GM08714 (cell line): ENCODE measurements around the gene ABTB1.

ENCODE experiments used
- H3K4me3 ChIP-seq: fragments of 200-500 bp; sonication (Bioruptor generic); 2 replicates; pipeline ENCODE4 v1.5.1; 2014; ENCODE audit warnings: mild to moderate bottlenecking, low read length, inconsistent platforms
- ZNF274 ChIP-seq: IDR thresholded peaks from 2 replicates; pipeline ENCODE4 v1.6.1; 2012; ENCODE audit warnings: mild to moderate bottlenecking, low read depth, low read length

ABTB1 gene

DNA sequence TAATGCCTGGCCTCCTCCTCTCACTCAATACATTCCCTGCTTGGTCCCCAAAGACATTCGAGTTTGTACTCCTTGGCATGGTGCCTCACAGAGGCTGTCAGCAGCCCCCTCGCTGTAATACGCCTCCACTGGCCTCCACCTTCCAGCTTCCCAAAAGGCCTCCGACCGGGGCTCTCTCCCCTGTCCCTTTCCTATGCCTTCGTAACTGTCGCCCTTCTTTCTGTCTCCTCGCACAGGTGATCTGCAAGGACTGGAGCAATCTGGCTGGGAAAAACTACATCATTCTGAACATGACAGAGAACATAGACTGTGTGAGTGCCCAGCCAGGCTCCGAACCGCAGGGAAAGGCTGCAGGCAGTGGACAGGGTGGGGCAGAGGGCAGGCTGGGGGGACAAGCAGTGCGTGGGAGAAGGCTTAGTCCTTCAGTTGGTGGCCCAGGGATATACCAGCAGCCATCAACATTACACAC is 10.7 kb upstream of the ABTB1 start:
- no peak for TF ChIP-seq ZNF274
- H3K4me3 ChIP-seq: no peak overlapping the region

DNA sequence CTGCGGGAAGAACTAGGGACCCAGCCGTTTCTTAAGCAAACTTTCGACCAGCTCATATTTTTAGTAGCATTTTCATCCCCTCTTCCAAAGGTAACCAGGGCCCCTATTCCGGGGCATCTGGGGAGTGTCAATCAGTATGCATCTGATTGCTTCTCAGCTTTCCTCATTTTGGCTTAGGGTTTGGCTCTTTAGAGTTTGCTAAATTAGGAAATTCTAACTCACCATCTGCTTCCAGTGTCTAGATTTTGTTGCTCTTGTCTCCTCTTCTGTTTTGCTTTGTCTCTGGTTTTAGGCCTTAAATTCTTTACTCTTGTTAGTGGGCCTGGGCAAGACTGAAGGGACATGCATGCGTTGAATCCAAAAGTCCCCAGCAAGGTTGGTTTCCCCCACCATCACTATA is 9.6 kb upstream of the ABTB1 start:
- no peak for TF ChIP-seq ZNF274
- H3K4me3 ChIP-seq: no peak overlapping the region

DNA sequence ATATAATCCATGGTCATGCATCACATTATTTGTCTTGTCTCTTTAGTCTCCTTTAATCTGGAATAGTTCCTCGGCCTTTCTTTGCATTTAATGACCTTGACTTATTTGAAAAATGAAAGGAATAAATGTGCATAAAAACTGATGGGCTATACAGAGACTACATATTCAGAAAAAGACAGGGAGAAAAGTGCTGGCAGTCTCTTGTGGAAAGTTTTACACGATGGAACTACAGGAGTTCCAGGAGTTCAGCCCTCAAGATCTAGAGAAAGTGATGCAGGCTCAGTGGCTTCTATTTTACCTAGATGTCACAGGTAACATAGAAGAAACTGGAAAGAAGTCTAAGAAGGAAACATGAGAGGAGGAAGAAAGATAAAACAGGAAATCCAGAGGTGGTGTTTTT is 7.6 kb upstream of the ABTB1 start:
- no peak overlapping the region for H3K4me3 ChIP-seq
- TF ChIP-seq ZNF274: no peak

DNA sequence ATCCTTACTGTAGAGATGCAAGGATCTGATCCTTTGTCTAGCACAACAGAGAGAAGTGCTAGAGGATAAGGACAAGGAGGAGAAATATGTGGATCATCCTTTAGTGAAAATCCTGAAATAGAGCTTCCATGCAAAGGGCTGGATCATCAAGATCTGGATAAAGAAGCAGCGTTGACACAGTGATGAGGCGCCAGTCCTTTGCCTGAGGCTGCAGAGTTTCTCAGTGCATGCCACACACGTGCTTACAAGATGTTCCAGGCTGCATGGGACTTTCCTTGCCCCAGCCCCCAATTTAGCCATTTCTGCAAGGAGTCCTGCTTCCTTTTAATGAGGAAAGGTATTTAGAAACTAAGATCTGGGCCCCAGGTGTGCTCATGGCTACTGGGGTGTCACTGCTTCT is 7.2 kb upstream of the ABTB1 start:
- H3K4me3 ChIP-seq: no peak overlapping the region
- no peak for TF ChIP-seq ZNF274

DNA sequence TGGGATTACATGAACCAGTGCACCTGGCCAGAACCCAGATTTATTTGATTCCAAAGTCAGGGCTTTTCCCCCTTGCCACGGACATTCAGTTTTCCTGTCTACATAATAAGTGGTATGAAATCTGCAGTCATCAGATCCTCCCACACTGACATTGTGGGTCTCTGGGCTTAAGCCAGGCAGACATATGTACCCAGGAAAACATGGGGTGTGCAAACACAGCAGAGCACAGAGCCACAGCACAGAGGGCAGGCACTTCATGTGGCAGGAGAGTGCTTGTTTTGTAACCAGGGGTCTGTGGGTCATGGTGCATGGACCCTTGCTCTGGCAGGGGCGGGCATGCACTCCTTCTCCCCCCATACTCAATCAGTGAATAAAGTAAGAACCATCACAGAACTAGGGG is 6.1 kb upstream of the ABTB1 start:
- H3K4me3 ChIP-seq: no peak overlapping the region
- TF ChIP-seq ZNF274: no peak

DNA sequence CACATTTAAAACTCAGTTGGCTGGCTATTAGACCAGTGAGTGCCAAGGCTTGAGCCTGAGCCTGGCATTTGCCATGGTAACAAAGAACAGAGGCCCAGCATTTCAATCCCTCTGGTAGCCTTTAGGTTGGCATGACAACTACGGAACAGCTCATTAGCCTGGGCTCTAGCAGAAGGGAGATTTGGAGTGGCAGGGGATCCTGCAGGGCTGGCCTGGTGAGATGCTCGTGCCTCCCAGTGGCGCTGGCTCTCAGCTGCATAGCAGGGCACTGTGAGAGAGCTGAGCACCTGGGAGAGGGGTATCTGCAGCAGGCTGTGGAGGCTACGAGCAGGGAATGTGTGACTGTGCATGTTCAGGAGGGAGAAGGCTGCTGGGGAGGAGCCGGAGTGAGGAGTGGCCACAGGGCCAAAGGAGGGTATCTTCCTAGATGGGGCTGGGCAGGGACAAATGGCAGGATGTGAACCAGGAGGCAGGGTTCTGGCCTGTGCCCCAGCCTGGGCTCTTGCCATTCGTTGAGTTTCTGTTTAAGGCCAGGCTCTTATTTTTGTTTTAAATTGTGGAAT is 5.6 kb upstream of the ABTB1 start:
- TF ChIP-seq ZNF274: no peak
- H3K4me3 ChIP-seq: no peak overlapping the region

DNA sequence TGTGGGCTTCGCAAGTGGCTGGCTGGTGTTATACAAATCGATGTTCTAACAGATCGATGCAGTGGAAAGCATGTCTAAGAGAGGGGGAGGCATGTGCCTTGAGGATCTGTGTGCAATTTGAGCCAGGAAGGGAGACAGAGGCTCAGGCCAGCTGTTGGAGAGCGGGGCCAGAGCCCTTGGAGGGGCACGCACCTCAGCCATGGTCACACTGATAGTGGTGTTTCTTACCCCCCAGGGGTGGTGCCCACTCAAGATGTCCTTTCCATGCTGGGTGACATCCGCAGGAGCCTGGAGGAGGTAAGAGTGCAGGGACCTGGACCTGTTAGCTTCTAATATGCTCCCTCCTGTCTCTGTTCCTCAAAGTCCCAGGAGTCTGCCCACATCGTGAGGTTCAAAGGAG is 3.8 kb upstream of the ABTB1 start:
- H3K4me3 ChIP-seq: no peak overlapping the region
- TF ChIP-seq ZNF274: no peak

DNA sequence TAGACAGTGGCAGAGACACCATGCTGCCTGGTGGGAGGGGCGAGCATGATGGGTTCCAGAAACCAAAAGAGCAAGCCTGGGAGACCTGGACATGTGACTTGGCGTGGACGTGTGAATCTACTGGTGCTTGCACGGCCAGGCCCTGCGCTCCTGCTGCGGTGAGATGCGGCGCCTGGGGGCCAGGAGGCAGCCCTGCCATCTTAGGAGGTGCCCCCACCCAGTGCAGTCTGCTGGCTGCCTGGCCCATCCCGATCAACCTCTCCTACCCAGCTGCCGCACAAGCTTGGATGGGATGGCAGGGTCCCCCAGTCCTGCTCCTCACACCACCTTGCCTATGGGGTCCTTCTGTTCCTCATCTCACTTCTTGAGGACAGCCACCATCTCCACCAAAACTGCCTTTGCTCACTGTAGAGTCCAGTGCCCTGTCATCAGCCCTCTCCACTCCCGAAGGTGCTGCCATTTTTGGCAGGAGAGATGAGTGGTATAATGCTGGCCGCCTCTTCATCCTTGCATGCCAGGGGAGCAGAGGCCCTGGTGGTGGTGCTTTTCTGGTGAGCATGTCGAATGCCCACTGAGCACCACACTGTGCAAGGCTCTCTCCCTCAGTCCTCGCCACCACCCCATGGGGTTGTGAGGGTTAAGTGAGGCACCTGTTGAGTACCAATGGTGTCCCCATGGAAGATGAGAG is 3.1 kb upstream of the ABTB1 start:
- no peak overlapping the region for H3K4me3 ChIP-seq
- TF ChIP-seq ZNF274: no peak

DNA sequence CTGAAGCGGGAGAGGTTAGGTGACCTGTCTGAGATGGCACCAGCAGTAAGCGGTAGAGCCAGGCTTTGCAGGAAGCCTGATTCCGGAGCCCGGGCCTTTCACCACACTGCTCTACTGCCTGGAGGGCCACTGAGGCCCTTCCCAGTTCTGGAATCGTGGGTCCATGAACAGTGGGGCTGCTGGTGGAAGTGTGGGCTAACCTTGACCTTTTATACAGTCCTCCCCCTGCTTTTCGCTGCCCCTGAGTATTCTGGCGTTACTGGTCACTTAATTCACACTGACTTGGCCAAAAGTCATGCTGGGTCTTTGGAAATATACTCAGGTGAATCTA is 2.6 kb upstream of the ABTB1 start:
- no peak for TF ChIP-seq ZNF274
- H3K4me3 ChIP-seq: no peak overlapping the region

DNA sequence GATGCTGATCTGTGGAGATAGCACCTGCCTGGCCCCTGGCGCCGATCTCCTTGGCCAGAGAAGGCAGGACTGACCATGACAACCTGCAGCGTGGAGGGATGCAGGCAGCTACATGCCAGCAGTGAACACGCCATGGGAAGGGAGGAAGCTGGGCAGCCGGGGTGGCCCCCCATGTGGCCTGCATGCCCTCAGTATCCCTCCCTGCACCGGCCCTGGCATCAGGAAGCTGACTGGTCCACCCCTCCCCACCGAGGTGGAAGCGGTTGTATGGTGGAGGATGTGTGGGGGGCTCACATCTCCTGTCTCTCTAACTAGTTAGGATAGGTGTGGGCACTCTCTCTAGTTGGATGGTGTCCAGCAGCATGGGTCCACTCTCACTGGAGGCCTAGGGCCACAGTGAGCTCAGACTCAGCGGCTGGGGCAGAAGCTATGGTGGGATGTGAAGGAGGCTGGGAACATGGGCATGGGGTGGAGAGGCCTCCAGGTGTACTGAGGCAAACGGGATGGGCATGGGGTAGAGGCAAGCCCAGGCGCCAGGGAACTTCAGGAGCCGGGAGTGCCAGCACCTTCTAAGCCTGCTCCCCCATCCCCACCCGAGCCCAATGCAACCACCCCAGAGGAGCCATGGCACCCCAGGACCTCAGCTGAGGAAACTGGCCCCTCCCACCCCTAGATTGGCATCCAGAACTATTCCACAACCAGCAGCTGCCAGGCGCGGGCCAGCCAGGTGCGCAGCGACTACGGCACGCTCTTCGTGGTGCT is 1.8 kb upstream of the ABTB1 start:
- H3K4me3 ChIP-seq: no peak overlapping the region
- no peak for TF ChIP-seq ZNF274

DNA sequence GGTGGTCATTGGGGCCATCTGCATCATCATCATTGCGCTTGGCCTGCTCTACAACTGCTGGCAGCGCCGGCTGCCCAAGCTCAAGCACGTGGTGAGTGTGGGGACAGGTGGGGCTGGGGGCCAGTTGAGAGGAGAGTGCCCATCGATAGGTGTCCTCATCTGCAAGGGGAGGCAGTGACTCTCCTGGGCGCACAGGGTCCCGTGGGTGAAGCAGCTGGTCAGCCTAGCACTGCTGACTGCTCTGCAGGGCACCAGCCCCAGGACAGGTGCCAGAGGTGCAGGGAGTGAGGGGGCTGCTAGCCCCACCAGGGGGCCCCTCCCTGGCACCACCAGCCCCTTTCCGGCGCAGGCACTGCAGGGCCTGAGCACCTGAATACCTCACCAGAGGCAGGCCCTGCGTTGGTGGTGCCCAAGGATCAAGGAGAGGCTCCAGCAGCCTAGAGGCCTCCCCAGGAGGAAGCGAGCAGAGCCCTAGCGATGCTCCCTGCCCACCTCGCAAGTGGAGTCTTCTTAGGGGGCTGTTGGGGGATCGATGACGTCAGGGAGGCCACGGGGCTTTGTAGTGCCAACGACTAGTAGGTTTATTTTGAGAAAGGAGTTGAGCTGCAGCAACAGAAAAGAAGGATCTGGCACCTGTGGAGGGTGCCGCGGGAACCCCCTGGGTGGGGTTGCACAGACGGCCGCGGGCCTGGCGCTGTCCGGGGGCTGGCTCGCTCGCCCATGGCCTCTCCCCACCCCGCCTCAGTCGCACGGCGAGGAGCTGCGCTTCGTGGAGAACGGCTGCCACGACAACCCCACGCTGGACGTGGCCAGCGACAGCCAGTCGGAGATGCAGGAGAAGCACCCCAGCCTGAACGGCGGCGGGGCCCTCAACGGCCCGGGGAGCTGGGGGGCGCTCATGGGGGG is 976 bp upstream of the ABTB1 start:
- H3K4me3 ChIP-seq: peak overlapping the region; percentile 66; the same call in 1 of the 2 replicates
- no peak for TF ChIP-seq ZNF274

DNA sequence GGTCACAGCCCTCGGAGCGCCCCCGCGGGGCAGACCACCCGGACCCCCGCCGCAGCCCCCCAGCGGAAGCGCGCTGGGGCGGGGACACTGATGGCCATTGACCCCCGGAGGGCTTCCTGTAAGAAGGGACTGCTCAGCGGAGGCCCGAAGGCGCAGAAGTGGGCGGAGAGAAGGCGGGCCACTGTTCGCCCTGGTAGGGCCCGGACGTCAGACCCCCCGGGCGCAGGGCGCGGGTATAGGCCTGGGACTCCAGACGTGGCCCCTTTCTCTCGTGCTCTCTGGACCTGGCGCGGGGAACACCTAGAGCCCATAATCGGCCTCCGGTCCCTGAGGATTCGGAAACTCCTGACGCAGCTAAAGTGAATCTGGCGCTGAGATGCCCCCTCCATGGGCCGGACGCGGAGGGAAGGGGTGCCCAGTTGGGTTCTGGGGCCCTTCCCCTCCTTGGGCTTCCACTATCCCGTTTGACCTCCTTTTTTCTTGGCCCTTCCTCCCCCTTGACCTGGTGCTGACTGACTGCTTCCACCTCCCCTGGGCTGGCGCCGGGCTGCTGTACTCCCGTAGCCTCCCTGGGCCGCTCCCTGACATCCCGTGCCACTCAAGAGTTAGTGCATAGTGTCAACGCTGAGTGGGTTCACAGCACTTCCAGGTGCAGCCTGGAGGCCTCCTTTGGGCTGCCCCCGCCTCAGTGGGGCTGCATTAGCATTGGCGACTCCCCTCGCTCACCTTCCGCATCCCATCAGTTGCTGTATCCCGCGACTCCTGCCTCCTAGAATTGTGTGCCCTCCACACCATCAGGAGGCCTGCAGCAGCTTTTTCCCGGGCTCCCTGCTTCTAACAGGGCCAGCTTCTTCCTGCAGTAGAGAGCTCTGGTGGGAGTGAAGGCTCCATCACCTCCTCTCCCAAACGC is 694 bp downstream of the ABTB1 start:
- H3K4me3 ChIP-seq: peak overlapping the region; percentile 80; the same call in 1 of the 2 replicates
- no peak for TF ChIP-seq ZNF274

DNA sequence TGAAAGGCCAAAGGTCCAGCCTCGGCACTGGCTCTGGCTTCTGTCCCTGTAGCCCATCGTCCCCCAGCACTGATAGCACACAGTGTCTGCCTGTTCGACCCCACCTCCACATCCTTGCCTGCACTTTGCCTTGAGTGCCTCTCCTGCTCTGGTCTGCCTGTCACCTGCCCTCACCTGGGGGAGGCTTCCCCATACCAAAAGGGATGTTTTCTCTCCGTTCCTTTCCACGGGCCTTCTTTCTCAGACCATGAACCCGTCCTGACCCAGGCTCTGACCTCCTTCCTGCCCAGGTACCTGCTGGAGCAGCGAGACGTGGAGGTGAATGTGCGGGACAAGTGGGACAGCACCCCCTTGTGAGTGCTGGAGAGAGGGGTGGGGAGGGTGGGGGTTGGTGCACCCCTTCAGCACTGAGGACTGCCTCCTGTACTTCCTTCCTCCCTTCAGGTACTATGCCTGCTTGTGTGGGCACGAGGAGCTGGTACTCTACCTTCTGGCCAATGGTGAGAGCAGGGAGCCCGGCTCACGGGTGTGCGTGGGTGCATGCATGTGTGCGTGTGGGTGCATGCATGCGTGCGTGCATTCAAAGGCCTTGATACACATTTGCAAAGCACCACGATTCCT is 1.5 kb downstream of the ABTB1 start:
- no peak for TF ChIP-seq ZNF274

More for the DNA sequence above, 1.5 kb downstream of the ABTB1 start:
- H3K4me3 ChIP-seq: no peak overlapping the region
